Measurements from ENCODE around the gene RPS2.

- TF ChIP-seq POLR2A (IDR thresholded peaks at IDR 0.05; ENCODE audit: low read length) (no peak), GATA1 (IDR thresholded peaks at IDR 0.05; ENCODE audit: low read depth, low read length) (no peak)
These were observed 38.4 kb downstream of the RPS2 start for GRCh38 chr16:1926271-1926670.

Data from erythroblast (primary cell).